GM23338 (cell line): ENCODE data around the gene ANKRD40. TPM values are rescaled to one million over a fixed set of nuclear protein-coding genes. Genes with fewer than 3 reads are reported as not detected.
A peak's percentile ranks its signal among the peaks of the same experiment; 100 is the strongest.

ENCODE experiments used
- ATAC-seq: fragments of 200-7000 bp; cut with Tn5 transposase; 3 replicates; pipeline ENCODE4 v1.9.1; 2020
- DNase-seq: peaks from one replicate; pipeline ENCODE4 v3.0.0-alpha.2; 2015; ENCODE audit warnings: low spot score
- H2AFZ ChIP-seq: fragments of 200-600 bp; sonication (generic); 2 replicates; pipeline ENCODE4 v1.8.0; 2016; ENCODE audit warnings: antibody characterized with exemption, mild to moderate bottlenecking, moderate library complexity
- H3F3A ChIP-seq: fragments of 200-600 bp; sonication (generic); replicated peaks from 2 replicates; pipeline ENCODE4 v1.8.0; 2017; ENCODE audit warnings: antibody characterized with exemption, mixed run types, low read depth
- H3K27ac ChIP-seq: fragments of 200-600 bp; sonication (generic); 2 replicates; pipeline ENCODE4 v1.6.1; 2016; ENCODE audit warnings: low read depth
- H3K27me3 ChIP-seq: fragments of 200-600 bp; sonication (generic); 2 replicates; pipeline ENCODE4 v1.8.0; 2016; ENCODE audit warnings: mild to moderate bottlenecking, mixed run types, moderate library complexity; ENCODE audit not compliant: insufficient read depth
- H3K36me3 ChIP-seq: fragments of 200-600 bp; sonication (generic); 2 replicates; pipeline ENCODE4 v1.8.0; 2016; ENCODE audit warnings: mild to moderate bottlenecking; ENCODE audit not compliant: insufficient read depth
- H3K4me1 ChIP-seq: fragments of 200-600 bp; sonication (generic); 2 replicates; pipeline ENCODE4 v1.8.0; 2016; ENCODE audit warnings: mild to moderate bottlenecking, moderate library complexity; ENCODE audit not compliant: insufficient read depth
- H3K4me2 ChIP-seq: fragments of 200-600 bp; sonication (generic); 2 replicates; pipeline ENCODE4 v1.7.1; 2017; ENCODE audit warnings: mixed run types
- H3K4me3 ChIP-seq: fragments of 200-600 bp; sonication (generic); 2 replicates; pipeline ENCODE4 v1.6.1; 2016; ENCODE audit warnings: mixed run types
- H3K79me2 ChIP-seq: fragments of 200-600 bp; sonication (generic); replicated peaks from 2 replicates; pipeline ENCODE4 v1.8.0; 2017; ENCODE audit warnings: mild to moderate bottlenecking; ENCODE audit not compliant: insufficient read depth
- H3K9me2 ChIP-seq: fragments of 200-600 bp; sonication (generic); 2 replicates; pipeline ENCODE4 v1.8.0; 2017; ENCODE audit not compliant: insufficient read depth
- H4K20me1 ChIP-seq: fragments of 200-600 bp; sonication (generic); replicated peaks from 2 replicates; pipeline ENCODE4 v1.8.0; 2017; ENCODE audit warnings: mild to moderate bottlenecking; ENCODE audit not compliant: insufficient read depth
- H3K27ac Mint-ChIP-seq: 2 replicates; pipeline ENCODE4 v1.8.0; 2020; ENCODE audit warnings: inconsistent platforms, mild to moderate bottlenecking, moderate library complexity, mixed read lengths
- H3K27me3 Mint-ChIP-seq: 3 replicates; pipeline ENCODE4 v1.8.0; 2022; ENCODE audit warnings: low read depth, mild to moderate bottlenecking, moderate library complexity, mixed read lengths, inconsistent platforms; ENCODE audit not compliant: insufficient read depth, poor library complexity
- H3K36me3 Mint-ChIP-seq: 3 replicates; pipeline ENCODE4 v1.8.0; 2021; ENCODE audit warnings: low read depth, mild to moderate bottlenecking, inconsistent platforms, moderate library complexity, mixed read lengths
- H3K4me1 Mint-ChIP-seq: 3 replicates; pipeline ENCODE4 v1.8.0; 2020; ENCODE audit warnings: mild to moderate bottlenecking, inconsistent platforms, mixed read lengths
- H3K4me3 Mint-ChIP-seq: 3 replicates; pipeline ENCODE4 v1.8.0; 2021; ENCODE audit warnings: moderate library complexity, mild to moderate bottlenecking, inconsistent platforms, mixed read lengths
- H3K9me3 Mint-ChIP-seq: 3 replicates; pipeline ENCODE4 v1.8.0; 2020; ENCODE audit warnings: moderate library complexity, mild to moderate bottlenecking, inconsistent platforms, mixed read lengths
- CREB1 ChIP-seq: fragments of 250-450 bp; sonication (Bioruptor Pico); IDR thresholded peaks from 2 replicates; pipeline ENCODE4 v1.5.0; 2020; ENCODE audit warnings: low read depth, mild to moderate bottlenecking, moderate library complexity
- EZH2phosphoT487 ChIP-seq: fragments of 200-600 bp; sonication (generic); IDR thresholded peaks from one replicate; pipeline ENCODE4 v1.8.1; 2018; ENCODE audit warnings: antibody characterized with exemption; ENCODE audit not compliant: unreplicated experiment
- NANOG ChIP-seq: IDR thresholded peaks from 2 replicates; pipeline ENCODE4 v1.6.1; 2016; ENCODE audit warnings: antibody characterized with exemption, borderline replicate concordance
- POLR2AphosphoS5 ChIP-seq: IDR thresholded peaks from 2 replicates; pipeline ENCODE4 v1.6.1; 2016; ENCODE audit warnings: antibody characterized with exemption, low read depth
- REST ChIP-seq: IDR thresholded peaks from one replicate; pipeline ENCODE4 v1.6.1; 2018; ENCODE audit warnings: antibody characterized with exemption; ENCODE audit not compliant: unreplicated experiment
- STAT1 ChIP-seq: IDR thresholded peaks from one replicate; pipeline ENCODE4 v1.6.1; 2016; ENCODE audit warnings: antibody characterized with exemption; ENCODE audit not compliant: unreplicated experiment
- ZNF462 ChIP-seq: fragments of 250-450 bp; sonication (Bioruptor Pico); IDR thresholded peaks from 2 replicates; pipeline ENCODE4 v1.5.0; 2020; ENCODE audit warnings: mild to moderate bottlenecking, moderate library complexity
- polyA plus RNA-seq: library from polyadenylated mRNA; unstranded; fragments of >200 nt; fragmentation: Nextera tagmentation; extraction: Ambion mirVana; gene quantifications from 2 replicates; pipeline ENCODE4 v1.2.1, GENCODE V29; 2016
- total RNA-seq: library from RNA; depleted of rRNA; stranded (reverse); fragments of >200 nt; shearing (Covaris generic); gene quantifications from 2 replicates; pipeline ENCODE4 v1.2.3, GENCODE V29; 2014

ANKRD40 gene
- total and polyA plus RNA-seq, 2 experiments from 2014 or later, result 19.0 to 42.1 TPM

GRCh38 chr17:50691550-50692447, 15.9 kb downstream of the ANKRD40 start (continued):
- TF ChIP-seq REST, result no peak

GRCh38 chr17:50690887-50691549, 16.7 kb downstream of the ANKRD40 start:
- no peak overlapping the region for H3K4me3 Mint-ChIP-seq
- 0 out of 2 replicates have a peak overlapping the region, but pooled peaks have one; percentile 20 for H3K27ac ChIP-seq
- peaks cover 3% of the 10 kb centered on the region for H3K4me1 ChIP-seq
- no peaks in the 10 kb centered on the region for H3K9me2 ChIP-seq
- peaks cover 6% of the 10 kb centered on the region for H3K36me3 ChIP-seq
- no peak overlapping the region for H3K4me3 ChIP-seq
- no peaks in the 10 kb centered on the region for H3K9me3 Mint-ChIP-seq
- 0 out of 2 replicates have a peak overlapping the region, but pooled peaks have one; percentile 32 for H3K4me2 ChIP-seq
- peaks cover 3% of the 10 kb centered on the region; the same call in 1 of the 2 replicates for H4K20me1 ChIP-seq
- no peak overlapping the region; the same call in 1 of the 2 replicates for H2AFZ ChIP-seq
- H3K36me3 Mint-ChIP-seq, result peaks cover 31% of the 10 kb centered on the region
- H3K27me3 ChIP-seq, result no peaks in the 10 kb centered on the region
- peaks cover 2% of the 10 kb centered on the region for H3K27me3 Mint-ChIP-seq
- peaks cover 15% of the 10 kb centered on the region; the same call in 1 of the 2 replicates for H3F3A ChIP-seq
- ATAC-seq (no peak), DNase-seq (no peak)
- no peak overlapping the region for H3K27ac Mint-ChIP-seq
- H3K4me1 Mint-ChIP-seq, result peaks cover 30% of the 10 kb centered on the region
- H3K79me2 ChIP-seq, result no peaks in the 10 kb centered on the region
- TF ChIP-seq REST (no peak), STAT1 (no peak), POLR2AphosphoS5 (no peak), ZNF462 (CRISPR knock-in tag) (no peak), EZH2phosphoT487 (no peak), CREB1 (CRISPR knock-in tag) (no peak), NANOG (no peak)
